ENCODE measurements around the gene IL25. TPM values are rescaled to one million over a fixed set of nuclear protein-coding genes. Genes with fewer than 3 reads are reported as not detected.
"Not testable (repeated sequence)": the region's sequence is repeated elsewhere in the genome, so short reads cannot be mapped to it uniquely, and the experiment has no call there.

Gene IL25
- total RNA-seq, 4 donors from 2014 or later, result not detected

DNA sequence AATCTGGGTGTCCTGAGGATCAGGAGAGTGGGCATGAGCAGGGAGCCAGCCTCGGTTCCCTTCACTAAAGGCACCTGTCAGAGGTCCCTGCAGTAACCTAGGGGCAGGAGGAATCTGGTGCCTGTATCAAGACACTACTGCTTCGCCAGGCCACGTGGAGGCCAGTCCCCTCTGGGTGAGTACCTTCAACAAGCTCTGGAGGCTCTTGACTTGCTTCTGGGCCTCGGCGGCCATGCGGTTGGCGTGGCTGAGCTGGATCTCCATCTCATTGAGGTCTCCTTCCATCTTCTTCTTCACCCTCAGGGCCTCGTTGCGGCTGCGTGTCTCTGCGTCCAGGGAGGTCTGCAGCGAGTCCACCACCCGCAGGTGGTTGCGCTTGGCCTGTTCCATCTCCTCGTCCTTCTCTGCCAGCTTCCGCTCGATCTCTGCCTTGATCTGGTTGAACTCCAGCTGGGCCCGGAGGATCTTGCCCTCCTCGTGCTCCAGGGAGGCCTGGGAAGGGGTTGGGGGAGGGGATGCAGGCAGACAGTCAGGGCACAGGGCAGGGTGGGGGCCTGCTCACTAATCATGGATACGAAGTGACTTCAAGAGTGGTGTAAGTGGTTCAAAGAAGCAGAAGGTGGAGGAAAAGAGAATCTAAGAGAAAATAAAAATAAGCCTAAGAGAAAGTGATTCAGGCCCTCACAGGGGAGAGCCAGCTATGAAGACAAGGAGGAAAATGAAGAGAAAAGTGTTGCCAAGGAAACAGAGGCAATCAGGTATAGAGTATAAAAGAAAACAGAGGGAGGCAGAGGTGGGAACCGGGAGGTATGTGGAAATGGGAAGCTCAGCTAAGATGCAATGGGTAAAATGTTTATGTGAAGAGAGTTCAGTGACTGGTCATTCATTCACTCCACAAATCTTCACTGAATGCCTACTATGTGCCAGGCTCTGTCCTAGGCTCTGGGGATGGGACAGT lies 43.5 kb downstream of the IL25 start:
- H3K27me3 ChIP-seq, result no peaks in the 10 kb centered on the region
- no peak for DNase-seq
- H3K27ac ChIP-seq, result no peak overlapping the region
- intact Hi-C loops (cut with DNase I; ENCODE audit: low total_unique reads), result no loop called here
- H3K36me3 ChIP-seq, result no peaks in the 10 kb centered on the region
- H3K9me3 ChIP-seq, result no peaks in the 10 kb centered on the region
- in situ Hi-C loops (cut with MboI; ENCODE audit: low pct_ligation_motif_present in 1 of 4, low pct_unique_long_range_greater_than_20kb in 1 of 4, low sequenced_read_pairs in 3 of 4), result no loop called here
- WGBS, 2 donors (ENCODE audit: low coverage in 1 of 2), result 40 to 79% methylated on average over 1 to 21 of the region's 21 CpGs
- H3K4me1 ChIP-seq, result no peaks in the 10 kb centered on the region
- TF ChIP-seq POLR2A (IDR thresholded peaks at IDR 0.05) (no peak), EP300 (IDR thresholded peaks at IDR 0.05; ENCODE audit: low read depth) (no peak), POLR2AphosphoS5 (IDR thresholded peaks at IDR 0.05) (no peak)
- TF ChIP-seq, protein P1, sequence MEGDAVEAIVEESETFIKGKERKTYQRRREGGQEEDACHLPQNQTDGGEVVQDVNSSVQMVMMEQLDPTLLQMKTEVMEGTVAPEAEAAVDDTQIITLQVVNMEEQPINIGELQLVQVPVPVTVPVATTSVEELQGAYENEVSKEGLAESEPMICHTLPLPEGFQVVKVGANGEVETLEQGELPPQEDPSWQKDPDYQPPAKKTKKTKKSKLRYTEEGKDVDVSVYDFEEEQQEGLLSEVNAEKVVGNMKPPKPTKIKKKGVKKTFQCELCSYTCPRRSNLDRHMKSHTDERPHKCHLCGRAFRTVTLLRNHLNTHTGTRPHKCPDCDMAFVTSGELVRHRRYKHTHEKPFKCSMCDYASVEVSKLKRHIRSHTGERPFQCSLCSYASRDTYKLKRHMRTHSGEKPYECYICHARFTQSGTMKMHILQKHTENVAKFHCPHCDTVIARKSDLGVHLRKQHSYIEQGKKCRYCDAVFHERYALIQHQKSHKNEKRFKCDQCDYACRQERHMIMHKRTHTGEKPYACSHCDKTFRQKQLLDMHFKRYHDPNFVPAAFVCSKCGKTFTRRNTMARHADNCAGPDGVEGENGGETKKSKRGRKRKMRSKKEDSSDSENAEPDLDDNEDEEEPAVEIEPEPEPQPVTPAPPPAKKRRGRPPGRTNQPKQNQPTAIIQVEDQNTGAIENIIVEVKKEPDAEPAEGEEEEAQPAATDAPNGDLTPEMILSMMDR (IDR thresholded peaks at IDR 0.05), result no peak
- H3K4me3 ChIP-seq, result no peak overlapping the region

DNA sequence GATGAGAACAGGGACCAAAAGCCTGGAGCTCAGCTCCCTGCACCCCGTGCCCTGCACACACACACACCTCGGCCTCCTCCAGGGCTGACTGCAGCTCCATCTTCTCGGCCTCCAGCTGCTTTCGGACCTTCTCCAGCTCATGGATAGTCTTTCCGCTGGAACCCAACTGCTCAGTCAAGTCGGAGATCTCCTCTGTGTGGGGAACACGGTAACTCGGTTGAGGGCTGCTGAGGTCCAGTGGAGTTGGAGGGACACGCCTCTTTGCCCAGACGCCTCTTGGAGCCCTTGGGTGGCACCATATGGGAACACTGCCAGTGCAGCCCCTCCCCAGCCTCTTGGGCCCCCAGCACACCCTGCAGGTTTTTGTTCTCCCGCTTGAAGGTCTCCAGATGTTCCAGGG lies 44.2 kb downstream of the IL25 start:
- WGBS, 2 donors (ENCODE audit: low coverage in 1 of 2), result 72 to 78% methylated on average over 6 to 11 of the region's 11 CpGs
- Histone ChIP-seq H3K27me3 (no peaks in the 10 kb centered on the region), H3K4me3 (no peak overlapping the region), H3K27ac (no peak overlapping the region), H3K36me3 (no peaks in the 10 kb centered on the region), H3K4me1 (no peaks in the 10 kb centered on the region), H3K9me3 (no peaks in the 10 kb centered on the region)
- intact Hi-C loops (cut with DNase I; ENCODE audit: low total_unique reads), result no loop called here
- no peak for DNase-seq
- TF ChIP-seq POLR2A (IDR thresholded peaks at IDR 0.05), result no peak
- TF ChIP-seq, protein P1 (IDR thresholded peaks at IDR 0.05), result no peak
- TF ChIP-seq EP300 (IDR thresholded peaks at IDR 0.05; ENCODE audit: low read depth), result no peak
- no peak for TF ChIP-seq POLR2AphosphoS5 (IDR thresholded peaks at IDR 0.05)
- in situ Hi-C loops (cut with MboI; ENCODE audit: low pct_ligation_motif_present in 1 of 4, low pct_unique_long_range_greater_than_20kb in 1 of 4, low sequenced_read_pairs in 3 of 4), result no loop called here

DNA sequence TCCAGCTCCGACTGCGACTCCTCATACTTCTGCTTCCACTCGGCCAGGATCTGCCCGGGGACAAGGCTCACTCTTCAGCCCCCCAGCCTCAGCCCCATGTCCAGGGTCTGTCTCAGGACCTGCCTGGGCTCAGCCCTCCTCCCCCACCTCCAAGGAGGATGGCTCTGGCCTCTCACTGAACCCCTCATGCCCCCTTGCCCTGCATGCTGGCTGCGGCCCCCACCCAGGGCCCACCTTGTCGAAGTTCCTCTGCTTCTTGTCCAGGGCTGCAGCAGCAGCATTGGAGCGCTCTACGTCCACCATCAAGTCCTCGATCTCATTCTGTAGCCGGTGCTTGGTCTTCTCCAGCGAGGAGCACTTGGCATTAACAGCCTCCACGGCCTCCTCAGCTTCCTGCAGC lies 44.7 kb downstream of the IL25 start:
- in situ Hi-C loops (cut with MboI; ENCODE audit: low pct_ligation_motif_present in 1 of 4, low pct_unique_long_range_greater_than_20kb in 1 of 4, low sequenced_read_pairs in 3 of 4); H3K9me3 ChIP-seq: not testable (repeated sequence)

DNA sequence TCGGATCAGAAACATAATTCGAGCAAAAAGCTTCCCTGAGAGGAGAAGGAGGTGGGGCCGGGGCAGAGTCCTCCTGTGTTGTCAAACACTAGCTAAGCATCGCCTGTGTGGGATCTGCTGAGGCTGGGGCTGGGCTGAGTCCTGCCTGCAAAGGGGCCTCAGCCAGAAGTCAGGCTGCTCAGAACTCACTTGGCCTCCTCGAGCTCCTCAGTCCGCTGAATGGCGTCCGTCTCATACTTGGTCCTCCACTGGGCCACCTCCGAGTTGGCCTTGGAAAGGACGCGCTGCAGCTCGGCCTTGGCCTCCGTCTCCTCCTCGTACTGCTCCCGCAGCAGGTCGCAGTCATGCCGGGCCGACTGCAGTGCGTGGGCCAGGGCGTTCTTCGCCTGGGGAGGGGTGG lies 45.4 kb downstream of the IL25 start:
- in situ Hi-C loops (cut with MboI; ENCODE audit: low pct_ligation_motif_present in 1 of 4, low pct_unique_long_range_greater_than_20kb in 1 of 4, low sequenced_read_pairs in 3 of 4), result no loop called here
- Histone ChIP-seq H3K36me3 (no peaks in the 10 kb centered on the region), H3K9me3 (no peaks in the 10 kb centered on the region), H3K4me1 (no peaks in the 10 kb centered on the region), H3K4me3 (no peak overlapping the region), H3K27me3 (no peaks in the 10 kb centered on the region), H3K27ac (no peak overlapping the region)
- 89% methylated on average over 21 of the region's 21 CpGs; no CpG with 5 or more reads in 1 of the 2 donors for WGBS, 2 donors (ENCODE audit: low coverage in 1 of 2)
- TF ChIP-seq, protein P1 (IDR thresholded peaks at IDR 0.05), result no peak
- intact Hi-C loops (cut with DNase I; ENCODE audit: low total_unique reads), result no loop called here
- DNase-seq, result no peak

More for the DNA sequence above, 44.7 kb downstream of the IL25 start:
- H3K36me3 ChIP-seq; H3K4me3 ChIP-seq; intact Hi-C loops (cut with DNase I; ENCODE audit: low total_unique reads); H3K27ac ChIP-seq; H3K27me3 ChIP-seq; DNase-seq; H3K4me1 ChIP-seq: not testable (repeated sequence)
- 81% methylated on average over 12 of the region's 12 CpGs; no CpG with 5 or more reads in 1 of the 2 donors for WGBS, 2 donors (ENCODE audit: low coverage in 1 of 2)

DNA sequence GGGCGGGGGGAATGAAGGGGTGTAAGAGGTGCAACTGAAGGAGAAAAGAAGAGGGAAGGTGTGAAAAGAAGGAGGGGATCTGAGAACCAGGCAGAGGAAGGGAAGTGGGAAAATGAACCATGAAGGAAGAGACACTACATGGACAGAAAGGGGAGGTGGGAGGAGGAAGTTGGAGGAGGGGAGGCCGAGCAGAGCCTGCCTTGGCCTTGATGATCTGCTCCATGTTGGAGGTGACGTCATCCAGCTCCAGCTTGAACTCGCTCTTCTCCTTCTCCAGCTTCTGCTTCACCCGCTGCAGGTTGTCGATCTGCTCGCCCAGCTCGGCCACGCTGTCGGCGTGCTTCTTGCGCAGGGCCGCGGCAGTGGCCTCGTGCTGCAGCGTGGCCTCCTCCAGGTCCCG lies 47.0 kb downstream of the IL25 start:
- intact Hi-C loops (cut with DNase I; ENCODE audit: low total_unique reads); DNase-seq; H3K27ac ChIP-seq; H3K4me1 ChIP-seq; H3K27me3 ChIP-seq; H3K9me3 ChIP-seq; H3K36me3 ChIP-seq; H3K4me3 ChIP-seq; in situ Hi-C loops (cut with MboI; ENCODE audit: low pct_ligation_motif_present in 1 of 4, low pct_unique_long_range_greater_than_20kb in 1 of 4, low sequenced_read_pairs in 3 of 4): not testable (repeated sequence)
- 70% methylated on average over 1 to 4 of the region's 17 CpGs for WGBS, 2 donors (ENCODE audit: low coverage in 1 of 2)
